IMR-90 (cell line): ENCODE data around the gene SLC22A14. TPM values are rescaled to one million over a fixed set of nuclear protein-coding genes. Genes with fewer than 3 reads are reported as not detected.

ENCODE experiments used
- ATAC-seq: fragments of 200-7000 bp; cut with Tn5 transposase; 2 replicates; pipeline ENCODE4 v1.9.1; 2020; ENCODE audit warnings: low read depth, mild to moderate bottlenecking, moderate library complexity
- BruUV-seq: library from RNA; stranded (reverse); fragments of 400-500 nt; replicated peaks from 2 replicates; lab custom pipeline; 2021; lab: Mats Ljungman, UMichigan
- CTCF ChIA-PET: fragments of 300-600 bp; formaldehyde crosslinking; extraction: SDS; loops from one replicate; lab custom pipeline; 2021; ENCODE audit warnings: antibody characterized with exemption; lab: Yijun Ruan, JAX
- POLR2A ChIA-PET: fragments of 300-600 bp; sonication (Branson Sonifier 250); formaldehyde crosslinking; loops from one replicate; lab custom pipeline; 2022; ENCODE audit warnings: antibody characterized with exemption; ENCODE audit not compliant: unreplicated experiment; lab: Charles Lee
- DNase-seq: peaks from one replicate; pipeline ENCODE4 v3.0.0; 2013
- H2AFZ ChIP-seq: replicated peaks from 2 replicates; pipeline ENCODE3; 2013; ENCODE audit warnings: low read length, mild to moderate bottlenecking; ENCODE audit not compliant: poor library complexity
- H2AK5ac ChIP-seq: 2 replicates; pipeline ENCODE4 v1.6.1; 2013; ENCODE audit warnings: low read depth, low read length, inconsistent platforms
- H2AK9ac ChIP-seq: replicated peaks from 2 replicates; pipeline ENCODE3; 2013; ENCODE audit warnings: mild to moderate bottlenecking, low read depth, low read length, moderate library complexity; ENCODE audit not compliant: poor library complexity
- H2BK120ac ChIP-seq: 2 replicates; pipeline ENCODE4 v1.6.1; 2013; ENCODE audit warnings: low read depth, low read length, inconsistent platforms
- H2BK15ac ChIP-seq: 3 replicates; pipeline ENCODE4 v1.6.1; 2013; ENCODE audit warnings: low read depth, low read length, inconsistent platforms
- H2BK20ac ChIP-seq: 2 replicates; pipeline ENCODE4 v1.6.1; 2013; ENCODE audit warnings: low read depth, mild to moderate bottlenecking, inconsistent platforms, low read length, moderate library complexity
- H2BK5ac ChIP-seq: 2 replicates; pipeline ENCODE4 v1.6.1; 2013; ENCODE audit warnings: mild to moderate bottlenecking, low read depth, low read length, inconsistent platforms; ENCODE audit not compliant: poor library complexity, severe bottlenecking
- H3K14ac ChIP-seq: replicated peaks from 2 replicates; pipeline ENCODE4 v1.6.1; 2013; ENCODE audit warnings: low read depth, low read length, inconsistent platforms
- H3K18ac ChIP-seq: 2 replicates; pipeline ENCODE4 v1.6.1; 2013; ENCODE audit warnings: low read depth, low read length, control low read depth
- H3K23ac ChIP-seq: 2 replicates; pipeline ENCODE4 v1.6.1; 2013; ENCODE audit warnings: low read depth, low read length, inconsistent platforms
- H3K27ac ChIP-seq: 2 replicates; pipeline ENCODE4 v1.5.1; 2013; ENCODE audit warnings: mild to moderate bottlenecking, control low read depth, low read length; ENCODE audit not compliant: insufficient read depth
- H3K27me3 ChIP-seq: 2 replicates; pipeline ENCODE4 v1.6.1; 2013; ENCODE audit warnings: low read length; ENCODE audit not compliant: control insufficient read depth, insufficient read depth
- H3K36me3 ChIP-seq: 2 replicates; pipeline ENCODE4 v1.6.1; 2013; ENCODE audit warnings: low read length, mixed read lengths; ENCODE audit not compliant: control insufficient read depth, insufficient read depth
- H3K4ac ChIP-seq: 2 replicates; pipeline ENCODE4 v1.6.1; 2013; ENCODE audit warnings: low read depth, low read length, inconsistent platforms
- H3K4me1 ChIP-seq: 2 replicates; pipeline ENCODE4 v1.6.1; 2013; ENCODE audit warnings: low read length, mixed read lengths; ENCODE audit not compliant: control insufficient read depth, insufficient read depth
- H3K4me2 ChIP-seq: 2 replicates; pipeline ENCODE4 v1.6.1; 2013; ENCODE audit warnings: low read depth, mild to moderate bottlenecking, control low read depth, low read length, moderate library complexity
- H3K4me3 ChIP-seq: 2 replicates; pipeline ENCODE4 v1.5.1; 2013; ENCODE audit warnings: low read depth, mild to moderate bottlenecking, control low read depth, low read length, moderate library complexity; ENCODE audit not compliant: insufficient read depth
- H3K56ac ChIP-seq: 2 replicates; pipeline ENCODE4 v1.6.1; 2013; ENCODE audit warnings: low read length, inconsistent platforms; ENCODE audit not compliant: insufficient read depth; ENCODE audit errors: extremely low read depth
- H3K79me1 ChIP-seq, 2 experiments: 2 replicates each; pipeline ENCODE4 v1.6.1; 2013; ENCODE audit warnings: low read length in 2 of 2, inconsistent platforms in 1 of 2, low read depth in 1 of 2
- H3K9ac ChIP-seq: 2 replicates; pipeline ENCODE4 v1.6.1; 2013; ENCODE audit warnings: low read depth, low read length, control low read depth
- H3K9me1 ChIP-seq: 2 replicates; pipeline ENCODE4 v1.6.1; 2013; ENCODE audit warnings: low read length, inconsistent platforms; ENCODE audit not compliant: insufficient read depth
- H3K9me3 ChIP-seq: 2 replicates; pipeline ENCODE4 v1.6.1; 2013; ENCODE audit warnings: low read length; ENCODE audit not compliant: control insufficient read depth, insufficient read depth
- H4K20me1 ChIP-seq: 2 replicates; pipeline ENCODE4 v1.6.1; 2013; ENCODE audit warnings: low read length, inconsistent platforms; ENCODE audit not compliant: insufficient read depth
- H4K5ac ChIP-seq: 2 replicates; pipeline ENCODE4 v1.6.1; 2013; ENCODE audit warnings: mild to moderate bottlenecking, low read depth, low read length, control low read depth
- H4K8ac ChIP-seq, 2 experiments: 2 replicates each; pipeline ENCODE4 v1.6.1; 2013; ENCODE audit warnings: low read depth in 2 of 2, low read length in 2 of 2, control low read depth in 1 of 2, inconsistent platforms in 1 of 2
- H4K91ac ChIP-seq: 2 replicates; pipeline ENCODE4 v1.6.1; 2013; ENCODE audit warnings: low read depth, low read length, inconsistent platforms; ENCODE audit not compliant: insufficient read depth
- BHLHE40 ChIP-seq: fragments of 150-350 bp; IDR thresholded peaks from 2 replicates; pipeline ENCODE4 v1.6.1; 2016; ENCODE audit warnings: mild to moderate bottlenecking, low read depth, low read length
- FOS ChIP-seq: fragments of 150-350 bp; IDR thresholded peaks from 2 replicates; pipeline ENCODE4 v1.6.1; 2016; ENCODE audit warnings: low read depth, low read length
- MAFK ChIP-seq: IDR thresholded peaks from 2 replicates; pipeline ENCODE4 v1.6.1; 2012; ENCODE audit warnings: low read depth, low read length, improper control_type of control experiment
- MXI1 ChIP-seq: IDR thresholded peaks from 2 replicates; pipeline ENCODE4 v1.6.1; 2012; ENCODE audit warnings: low read depth, mild to moderate bottlenecking, low read length, moderate library complexity, borderline replicate concordance
- RAD21 ChIP-seq: IDR thresholded peaks from 2 replicates; pipeline ENCODE4 v1.6.1; 2012; ENCODE audit warnings: low read length, improper control_type of control experiment
- RFX5 ChIP-seq: IDR thresholded peaks from 2 replicates; pipeline ENCODE4 v1.8.0; 2012; ENCODE audit warnings: low read depth, mild to moderate bottlenecking, low read length, moderate library complexity
- SMC3 ChIP-seq: fragments of 150-350 bp; IDR thresholded peaks from 2 replicates; pipeline ENCODE4 v1.6.1; 2016; ENCODE audit warnings: low read depth, mild to moderate bottlenecking, antibody characterized with exemption, low read length, moderate library complexity
- WGBS, 2 experiments: methylation state at CpG; one replicate each; pipeline versions ENCODE4 v1.1.5 to v1.1.7; 2013; ENCODE audit warnings: missing lambda C conversion rate in 2 of 2; ENCODE audit not compliant: insufficient read length in 1 of 2; ENCODE audit errors: extremely low coverage in 2 of 2; 5-methylcytosine and 5-hydroxymethylcytosine counted together
- dilution Hi-C: fragments of 300-500 bp; cut with HindIII; formaldehyde crosslinking; loops from one replicate; pipeline ENCODE4 v1.14.3; 2018; ENCODE audit warnings: low sequenced_read_pairs; ENCODE audit not compliant: unreplicated experiment
- in situ Hi-C: fragments of 300-500 bp; cut with MboI; formaldehyde crosslinking; loops from 3 replicates; pipeline ENCODE4 v1.14.3; 2019; ENCODE audit warnings: low sequenced_read_pairs, inconsistent platforms, mixed read lengths
- intact Hi-C: fragments of 100-400 bp; cut with micrococcal nuclease; formaldehyde crosslinking; loops from 2 replicates; pipeline ENCODE4 v1.10.0; 2022
- polyA plus RNA-seq, 3 experiments: library from polyadenylated mRNA; depleted of rRNA; stranded (reverse); fragments of >200 nt; gene quantifications; 2 replicates each; pipeline ENCODE4 v1.2.3, GENCODE V29; 2012; ENCODE audit warnings: low replicate concordance in 1 of 3
- total RNA-seq: library from RNA; depleted of rRNA; stranded (reverse); fragments of >200 nt; gene quantifications from 2 replicates; pipeline ENCODE4 v1.2.3, GENCODE V29; 2012
- TF ChIP-seq, protein P1 (sequence below): conservative IDR thresholded peaks from 2 replicates; pipeline ENCODE4 v1.5.1; 2012; ENCODE audit warnings: mild to moderate bottlenecking, low read depth, low read length, improper control_type of control experiment
- TF ChIP-seq, protein P2 (sequence below): fragments of 150-350 bp; IDR thresholded peaks from 2 replicates; pipeline ENCODE4 v1.6.1; 2016; ENCODE audit warnings: low read depth, mild to moderate bottlenecking, low read length, moderate library complexity, borderline replicate concordance

Gene SLC22A14
- total and polyA plus RNA-seq, 2 of the 4 experiments (the other 2 are of a cell fraction) = under 0.01 to 0.07 TPM

DNA sequence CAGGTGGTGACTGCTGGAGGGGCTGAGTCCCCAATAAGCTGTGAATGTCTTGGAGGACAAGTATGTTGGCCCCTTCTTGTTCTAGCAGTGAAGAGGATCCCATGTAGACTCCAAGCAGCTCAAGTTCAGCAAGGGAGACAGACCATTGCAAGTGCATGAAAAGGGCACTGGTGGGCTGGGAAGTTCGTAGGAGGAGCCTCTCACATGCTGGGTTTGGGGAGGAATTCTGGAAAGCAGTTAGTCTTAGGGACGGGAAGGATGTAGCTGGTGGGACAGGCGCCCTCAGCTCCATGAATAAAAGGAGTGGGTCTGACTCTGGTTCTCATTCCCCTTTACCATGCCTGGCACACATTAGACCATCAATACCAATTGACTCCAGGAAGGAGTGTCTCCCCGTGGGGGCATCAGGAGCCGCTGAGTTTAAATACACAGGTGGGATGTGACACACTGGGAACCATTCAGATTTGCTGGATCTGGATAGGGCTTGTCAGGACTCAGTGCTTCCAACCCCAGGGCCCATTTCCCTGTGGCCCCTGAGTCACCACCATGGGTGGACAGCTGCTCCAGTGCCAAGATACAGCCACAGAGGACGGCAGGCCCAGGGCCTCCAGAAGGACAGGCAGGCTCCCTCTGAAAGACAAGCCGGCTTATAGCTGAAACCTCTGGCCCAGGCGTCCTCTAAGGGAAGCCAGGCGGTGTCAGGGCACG, 63.9 kb downstream of the SLC22A14 start:
- peak overlapping the region; percentile 99 for H2AFZ ChIP-seq
- H2BK15ac ChIP-seq = peak overlapping the region; percentile 34; the same call in 1 of the 3 replicates
- ChIA-PET POLR2A (interaction anchor here (0.6 kb wide), 1 partner anchor 155 kb away, joined by 3 read pairs; no protein-coding TSS in a partner anchor), CTCF (interaction anchor here (0.5 to 2.7 kb wide), 17 partner anchors 10 to 739 kb away, joined by 3 to 20 read pairs (median 4); no protein-coding TSS in a partner anchor)
- no peak overlapping the region for H3K56ac ChIP-seq
- DNase-seq (no peak), ATAC-seq (peak; percentile 19)
- H3K4me1 ChIP-seq = no peaks in the 10 kb centered on the region
- no peak overlapping the region for H2BK5ac ChIP-seq
- H3K4me3 ChIP-seq = peak overlapping the region; percentile 1; the same call in 1 of the 2 replicates
- peak overlapping the region; percentile 87 for H3K4ac ChIP-seq
- H2AK9ac ChIP-seq = peak overlapping the region; percentile 96
- no peak overlapping the region for H3K23ac ChIP-seq
- peaks cover 7% of the 10 kb centered on the region; the same call in 1 of the 2 replicates for H3K9me1 ChIP-seq
- H4K8ac ChIP-seq = peak overlapping the region in 1 of 2 experiments; percentile 66; a peak in 1 of 4 replicates
- no peaks in the 10 kb centered on the region for H3K36me3 ChIP-seq
- H3K4me2 ChIP-seq = no peak overlapping the region
- 0% methylated on average over 2 of the region's 10 CpGs; no CpG with 5 or more reads in 1 of the 2 experiments for WGBS, 2 experiments
- no peak overlapping the region for H3K18ac ChIP-seq
- H3K27ac ChIP-seq = no peak overlapping the region
- no peak overlapping the region for H4K5ac ChIP-seq
- no TSS peak for BruUV-seq
- H2BK120ac ChIP-seq = no peak overlapping the region
- H3K79me1 ChIP-seq = peaks cover 6 to 16% of the 10 kb centered on the region in 2 experiments; a peak in 3 of 4 replicates
- H3K14ac ChIP-seq = no peak overlapping the region
- no peaks in the 10 kb centered on the region for H4K20me1 ChIP-seq
- no peaks in the 10 kb centered on the region for H3K27me3 ChIP-seq
- no peaks in the 10 kb centered on the region for H3K9me3 ChIP-seq
- peak overlapping the region; percentile 34; the same call in 1 of the 2 replicates for H3K9ac ChIP-seq
- dilution Hi-C loops (no loop called here), intact Hi-C loops (loop anchor here (1.0 to 5.0 kb wide), 6 partner anchors 43 to 496 kb away; partner anchors contain the start of gene ACAA1), in situ Hi-C loops (loop anchor here (5.0 to 10.0 kb wide), 2 partner anchors 136 to 221 kb away; no protein-coding TSS in a partner anchor)
- TF ChIP-seq SMC3 (no peak), MAFK (no peak), RAD21 (no peak), RFX5 (no peak), FOS (no peak), BHLHE40 (no peak), MXI1 (no peak)
- TF ChIP-seq, protein P1, sequence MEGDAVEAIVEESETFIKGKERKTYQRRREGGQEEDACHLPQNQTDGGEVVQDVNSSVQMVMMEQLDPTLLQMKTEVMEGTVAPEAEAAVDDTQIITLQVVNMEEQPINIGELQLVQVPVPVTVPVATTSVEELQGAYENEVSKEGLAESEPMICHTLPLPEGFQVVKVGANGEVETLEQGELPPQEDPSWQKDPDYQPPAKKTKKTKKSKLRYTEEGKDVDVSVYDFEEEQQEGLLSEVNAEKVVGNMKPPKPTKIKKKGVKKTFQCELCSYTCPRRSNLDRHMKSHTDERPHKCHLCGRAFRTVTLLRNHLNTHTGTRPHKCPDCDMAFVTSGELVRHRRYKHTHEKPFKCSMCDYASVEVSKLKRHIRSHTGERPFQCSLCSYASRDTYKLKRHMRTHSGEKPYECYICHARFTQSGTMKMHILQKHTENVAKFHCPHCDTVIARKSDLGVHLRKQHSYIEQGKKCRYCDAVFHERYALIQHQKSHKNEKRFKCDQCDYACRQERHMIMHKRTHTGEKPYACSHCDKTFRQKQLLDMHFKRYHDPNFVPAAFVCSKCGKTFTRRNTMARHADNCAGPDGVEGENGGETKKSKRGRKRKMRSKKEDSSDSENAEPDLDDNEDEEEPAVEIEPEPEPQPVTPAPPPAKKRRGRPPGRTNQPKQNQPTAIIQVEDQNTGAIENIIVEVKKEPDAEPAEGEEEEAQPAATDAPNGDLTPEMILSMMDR = no peak
- TF ChIP-seq, protein P2, sequence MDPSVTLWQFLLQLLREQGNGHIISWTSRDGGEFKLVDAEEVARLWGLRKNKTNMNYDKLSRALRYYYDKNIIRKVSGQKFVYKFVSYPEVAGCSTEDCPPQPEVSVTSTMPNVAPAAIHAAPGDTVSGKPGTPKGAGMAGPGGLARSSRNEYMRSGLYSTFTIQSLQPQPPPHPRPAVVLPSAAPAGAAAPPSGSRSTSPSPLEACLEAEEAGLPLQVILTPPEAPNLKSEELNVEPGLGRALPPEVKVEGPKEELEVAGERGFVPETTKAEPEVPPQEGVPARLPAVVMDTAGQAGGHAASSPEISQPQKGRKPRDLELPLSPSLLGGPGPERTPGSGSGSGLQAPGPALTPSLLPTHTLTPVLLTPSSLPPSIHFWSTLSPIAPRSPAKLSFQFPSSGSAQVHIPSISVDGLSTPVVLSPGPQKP = no peak
- no peak overlapping the region; the same call in 1 of the 2 replicates for H4K91ac ChIP-seq
- H2AK5ac ChIP-seq = no peak overlapping the region
- peak overlapping the region; percentile 45; the same call in 1 of the 2 replicates for H2BK20ac ChIP-seq
